Loucy (cell line): ENCODE results near the gene SMIM27.

Source experiments
- H2AFZ ChIP-seq: fragments of 200-600 bp; sonication (generic); 2 replicates; pipeline ENCODE4 v1.6.0; 2016; ENCODE audit warnings: antibody characterized with exemption, mild to moderate bottlenecking, low read length, moderate library complexity
- H3F3A ChIP-seq: fragments of 200-600 bp; 2 replicates; pipeline ENCODE4 v1.6.0; 2016; ENCODE audit warnings: antibody characterized with exemption, low read depth, mild to moderate bottlenecking
- H3K27me3 ChIP-seq: fragments of 200-600 bp; sonication (generic); 2 replicates; pipeline ENCODE4 v1.6.1; 2014; ENCODE audit warnings: low read length, mild to moderate bottlenecking; ENCODE audit not compliant: insufficient read depth, poor library complexity, severe bottlenecking
- H3K36me3 ChIP-seq: fragments of 200-600 bp; sonication (generic); 2 replicates; pipeline ENCODE4 v1.6.1; 2016; ENCODE audit warnings: low read length; ENCODE audit not compliant: insufficient read depth
- H3K4me1 ChIP-seq: fragments of 200-600 bp; sonication (generic); 2 replicates; pipeline ENCODE4 v1.5.1; 2014; ENCODE audit warnings: low read length, mild to moderate bottlenecking; ENCODE audit not compliant: insufficient read depth, poor library complexity, severe bottlenecking
- H3K4me2 ChIP-seq: fragments of 200-600 bp; sonication (generic); 2 replicates; pipeline ENCODE4 v1.6.0; 2014; ENCODE audit warnings: antibody characterized with exemption, low read length, low read depth, mild to moderate bottlenecking; ENCODE audit not compliant: poor library complexity, severe bottlenecking
- H3K4me3 ChIP-seq: fragments of 200-600 bp; sonication (generic); 2 replicates; pipeline ENCODE4 v1.5.1; 2014; ENCODE audit warnings: low read length, mild to moderate bottlenecking, mixed read lengths; ENCODE audit not compliant: poor library complexity, severe bottlenecking
- H3K79me2 ChIP-seq: fragments of 200-600 bp; sonication (generic); 2 replicates; pipeline ENCODE4 v1.6.1; 2014; ENCODE audit warnings: low read length; ENCODE audit not compliant: insufficient read depth
- H3K9ac ChIP-seq: fragments of 200-600 bp; sonication (generic); 2 replicates; pipeline ENCODE4 v1.6.0; 2014; ENCODE audit warnings: mild to moderate bottlenecking, low read depth, low read length, moderate library complexity; ENCODE audit not compliant: poor library complexity, severe bottlenecking
- H3K9me2 ChIP-seq: fragments of 200-600 bp; sonication (generic); replicated peaks from 2 replicates; pipeline ENCODE4 v1.6.1; 2016; ENCODE audit warnings: low read depth, low read length, mixed read lengths
- H3K9me3 ChIP-seq: fragments of 200-600 bp; sonication (generic); 2 replicates; pipeline ENCODE4 v1.6.1; 2014; ENCODE audit warnings: mild to moderate bottlenecking, antibody characterized with exemption, low read length, low read depth; ENCODE audit not compliant: insufficient read depth
- H4K20me1 ChIP-seq: fragments of 200-600 bp; sonication (generic); 2 replicates; pipeline ENCODE4 v1.6.0; 2014; ENCODE audit warnings: antibody characterized with exemption, low read length, mild to moderate bottlenecking; ENCODE audit not compliant: insufficient read depth, poor library complexity, severe bottlenecking
- EZH2phosphoT487 ChIP-seq: fragments of 200-600 bp; IDR thresholded peaks from 2 replicates; pipeline ENCODE4 v1.6.1; 2018; ENCODE audit warnings: antibody characterized with exemption, mild to moderate bottlenecking, moderate library complexity, borderline replicate concordance
- TF ChIP-seq, protein P1 (sequence below): fragments of 200-600 bp; sonication (generic); conservative IDR thresholded peaks from 2 replicates; pipeline ENCODE4 v1.5.1; 2014; ENCODE audit warnings: mild to moderate bottlenecking, antibody characterized with exemption, low read length

SMIM27 gene

GRCh38 chr9:32554107-32554506, 2.0 kb downstream of the SMIM27 start:
- Histone ChIP-seq H3F3A (no peaks in the 10 kb centered on the region; the same call in 1 of the 2 replicates), H3K79me2 (peaks cover 54% of the 10 kb centered on the region), H3K4me1 (peaks cover 32% of the 10 kb centered on the region), H3K9me2 (no peaks in the 10 kb centered on the region), H3K4me3 (peak overlapping the region; percentile 1), H3K9me3 (no peaks in the 10 kb centered on the region), H3K27me3 (no peaks in the 10 kb centered on the region), H3K9ac (peak overlapping the region; percentile 15), H3K4me2 (peak overlapping the region; percentile 83), H2AFZ (no peak overlapping the region), H3K36me3 (no peaks in the 10 kb centered on the region), H4K20me1 (peaks cover 15% of the 10 kb centered on the region)
- no peak for TF ChIP-seq EZH2phosphoT487
- TF ChIP-seq, protein P1, sequence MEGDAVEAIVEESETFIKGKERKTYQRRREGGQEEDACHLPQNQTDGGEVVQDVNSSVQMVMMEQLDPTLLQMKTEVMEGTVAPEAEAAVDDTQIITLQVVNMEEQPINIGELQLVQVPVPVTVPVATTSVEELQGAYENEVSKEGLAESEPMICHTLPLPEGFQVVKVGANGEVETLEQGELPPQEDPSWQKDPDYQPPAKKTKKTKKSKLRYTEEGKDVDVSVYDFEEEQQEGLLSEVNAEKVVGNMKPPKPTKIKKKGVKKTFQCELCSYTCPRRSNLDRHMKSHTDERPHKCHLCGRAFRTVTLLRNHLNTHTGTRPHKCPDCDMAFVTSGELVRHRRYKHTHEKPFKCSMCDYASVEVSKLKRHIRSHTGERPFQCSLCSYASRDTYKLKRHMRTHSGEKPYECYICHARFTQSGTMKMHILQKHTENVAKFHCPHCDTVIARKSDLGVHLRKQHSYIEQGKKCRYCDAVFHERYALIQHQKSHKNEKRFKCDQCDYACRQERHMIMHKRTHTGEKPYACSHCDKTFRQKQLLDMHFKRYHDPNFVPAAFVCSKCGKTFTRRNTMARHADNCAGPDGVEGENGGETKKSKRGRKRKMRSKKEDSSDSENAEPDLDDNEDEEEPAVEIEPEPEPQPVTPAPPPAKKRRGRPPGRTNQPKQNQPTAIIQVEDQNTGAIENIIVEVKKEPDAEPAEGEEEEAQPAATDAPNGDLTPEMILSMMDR, result no peak

DNA sequence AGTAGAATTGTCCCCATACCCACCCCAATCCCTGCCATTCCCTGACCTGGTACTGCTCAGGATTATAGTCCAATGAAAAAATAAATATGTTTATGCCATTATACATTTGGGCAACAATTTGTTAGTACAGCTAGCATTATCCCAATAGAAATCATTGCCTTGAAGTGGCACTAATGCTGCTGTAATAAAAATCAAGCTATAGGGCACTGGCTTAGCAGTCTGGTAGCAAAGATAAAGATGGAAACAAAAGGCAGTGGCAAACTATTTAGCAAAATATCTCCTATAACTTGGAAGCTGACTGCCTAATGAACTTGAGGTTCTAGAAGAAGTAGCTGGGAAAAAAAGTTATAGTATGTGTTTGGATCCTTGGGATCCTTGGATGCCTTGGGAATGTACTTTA, 2.5 kb downstream of the SMIM27 start:
- Histone ChIP-seq H2AFZ (no peak overlapping the region), H3K4me3 (no peak overlapping the region), H3K9ac (no peak overlapping the region), H3K4me2 (peak overlapping the region; percentile 83), H3K9me3 (no peaks in the 10 kb centered on the region), H4K20me1 (peaks cover 10% of the 10 kb centered on the region), H3K36me3 (no peaks in the 10 kb centered on the region), H3F3A (no peaks in the 10 kb centered on the region; the same call in 1 of the 2 replicates), H3K27me3 (no peaks in the 10 kb centered on the region), H3K9me2 (no peaks in the 10 kb centered on the region), H3K79me2 (peaks cover 49% of the 10 kb centered on the region), H3K4me1 (peaks cover 28% of the 10 kb centered on the region)
- TF ChIP-seq EZH2phosphoT487, result no peak
- TF ChIP-seq, protein P1, result no peak

DNA sequence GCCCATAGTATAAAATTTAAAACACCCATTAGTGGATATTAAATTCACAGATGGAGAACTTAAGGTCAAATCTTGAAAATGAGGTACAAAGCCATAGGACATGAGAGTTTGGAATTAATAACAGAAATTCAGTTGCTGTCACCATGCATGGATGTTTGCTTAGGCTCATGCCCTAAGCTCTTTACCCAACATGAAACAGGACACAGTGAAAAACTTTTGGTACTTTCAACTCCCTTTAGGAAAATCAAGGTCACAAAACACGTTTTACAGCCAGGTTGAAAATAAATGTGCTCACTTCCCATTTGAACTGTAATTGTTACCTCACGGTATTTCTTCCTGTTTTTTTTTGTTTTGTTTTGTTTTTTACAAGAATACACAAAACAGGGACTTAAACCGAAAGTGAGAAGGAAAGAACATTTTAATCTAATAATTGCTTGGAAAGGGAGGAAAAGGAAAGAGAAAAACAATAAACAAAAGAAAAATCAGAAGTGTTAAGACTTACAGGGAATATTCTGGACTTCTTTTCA, 6.3 kb downstream of the SMIM27 start:
- TF ChIP-seq, protein P1, result no peak
- no peak for TF ChIP-seq EZH2phosphoT487
- Histone ChIP-seq H3K9me2 (no peaks in the 10 kb centered on the region), H3K9ac (no peak overlapping the region), H3K4me1 (peaks cover 10% of the 10 kb centered on the region), H3K4me3 (no peak overlapping the region), H3K27me3 (no peaks in the 10 kb centered on the region), H3K79me2 (peaks cover 25% of the 10 kb centered on the region; the same call in 1 of the 2 replicates), H3K36me3 (no peaks in the 10 kb centered on the region), H3K4me2 (no peak overlapping the region), H3F3A (no peaks in the 10 kb centered on the region; the same call in 1 of the 2 replicates), H2AFZ (no peak overlapping the region), H3K9me3 (no peaks in the 10 kb centered on the region), H4K20me1 (peaks cover 5% of the 10 kb centered on the region)
